Lower leg skin (tissue), 3 donors: ENCODE measurements around the gene RACK1.

Experiments used
- POLR2A ChIP-seq, 2 donors: fragments of 450-650 bp; IDR thresholded peaks; one replicate each; pipeline ENCODE4 v1.6.1; 2016 to 2017; ENCODE audit warnings: antibody characterized with exemption in 2 of 2, mild to moderate bottlenecking in 1 of 2, moderate library complexity in 1 of 2
- TF ChIP-seq, protein P1 (sequence below), 3 donors: fragments of 450-650 bp; IDR thresholded peaks; one replicate each; pipeline ENCODE4 v1.5.1; 2016; ENCODE audit warnings: antibody characterized with exemption in 3 of 3, mild to moderate bottlenecking in 3 of 3, moderate library complexity in 2 of 3

DNA sequence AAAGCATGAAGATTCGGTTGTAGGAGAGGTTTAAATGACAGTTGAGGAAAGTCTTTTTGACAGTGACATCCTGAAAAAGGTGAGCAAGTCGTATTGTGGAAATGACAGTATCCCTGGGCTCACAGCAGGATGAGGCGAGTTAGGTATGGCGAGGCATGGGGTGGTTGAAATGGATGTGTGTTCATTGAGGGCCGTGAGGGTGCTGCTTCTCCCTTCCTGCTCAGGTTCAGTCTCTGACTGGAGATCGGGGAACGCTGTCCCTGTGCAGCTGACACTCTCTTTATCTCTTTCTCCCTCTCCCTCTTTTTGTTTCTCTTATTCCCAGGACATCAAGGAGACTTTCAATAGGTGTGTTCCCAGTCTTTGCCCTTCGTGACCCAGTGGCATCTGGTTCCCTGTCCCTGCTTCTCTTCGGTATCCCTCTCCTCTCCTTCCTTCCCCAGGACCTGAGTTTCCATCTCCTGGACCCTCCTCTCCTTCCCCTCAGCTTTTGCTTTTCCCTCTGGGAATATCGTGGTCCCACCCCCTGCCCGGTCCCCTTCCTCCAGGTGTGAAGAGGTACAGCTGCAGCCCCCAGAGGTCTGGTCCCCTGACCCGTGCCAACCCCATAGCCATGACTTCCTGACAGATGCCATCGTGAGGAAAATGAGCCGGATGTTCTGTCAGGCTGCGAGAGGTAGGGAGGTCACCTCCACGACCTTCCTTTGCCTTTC, 10.5 kb downstream of the RACK1 start:
- TF ChIP-seq, protein P1, sequence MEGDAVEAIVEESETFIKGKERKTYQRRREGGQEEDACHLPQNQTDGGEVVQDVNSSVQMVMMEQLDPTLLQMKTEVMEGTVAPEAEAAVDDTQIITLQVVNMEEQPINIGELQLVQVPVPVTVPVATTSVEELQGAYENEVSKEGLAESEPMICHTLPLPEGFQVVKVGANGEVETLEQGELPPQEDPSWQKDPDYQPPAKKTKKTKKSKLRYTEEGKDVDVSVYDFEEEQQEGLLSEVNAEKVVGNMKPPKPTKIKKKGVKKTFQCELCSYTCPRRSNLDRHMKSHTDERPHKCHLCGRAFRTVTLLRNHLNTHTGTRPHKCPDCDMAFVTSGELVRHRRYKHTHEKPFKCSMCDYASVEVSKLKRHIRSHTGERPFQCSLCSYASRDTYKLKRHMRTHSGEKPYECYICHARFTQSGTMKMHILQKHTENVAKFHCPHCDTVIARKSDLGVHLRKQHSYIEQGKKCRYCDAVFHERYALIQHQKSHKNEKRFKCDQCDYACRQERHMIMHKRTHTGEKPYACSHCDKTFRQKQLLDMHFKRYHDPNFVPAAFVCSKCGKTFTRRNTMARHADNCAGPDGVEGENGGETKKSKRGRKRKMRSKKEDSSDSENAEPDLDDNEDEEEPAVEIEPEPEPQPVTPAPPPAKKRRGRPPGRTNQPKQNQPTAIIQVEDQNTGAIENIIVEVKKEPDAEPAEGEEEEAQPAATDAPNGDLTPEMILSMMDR (IDR thresholded peaks at IDR 0.05): no peak
- TF ChIP-seq POLR2A (IDR thresholded peaks at IDR 0.05): no peak
